Caco-2 (cell line): ENCODE measurements around the gene MLLT10. TPM values are rescaled to one million over a fixed set of nuclear protein-coding genes. Genes with fewer than 3 reads are reported as not detected.

ENCODE experiments used
- BruUV-seq: library from RNA; stranded (reverse); fragments of 400-500 nt; replicated peaks from 2 replicates; lab custom pipeline; 2021; lab: Mats Ljungman, UMichigan
- CTCF ChIA-PET: fragments of 300-600 bp; sonication (Branson Sonifier 250); formaldehyde crosslinking; loops from one replicate; lab custom pipeline; 2022; ENCODE audit warnings: antibody characterized with exemption; lab: Charles Lee
- POLR2A ChIA-PET: fragments of 300-600 bp; sonication (Branson Sonifier 250); formaldehyde crosslinking; loops from one replicate; lab custom pipeline; 2022; ENCODE audit warnings: antibody characterized with exemption; lab: Charles Lee
- DNase-seq, 2 experiments: peaks; one replicate each; pipeline versions ENCODE4 v3.0.0 to v3.0.0-alpha.2; 2020 to 2022
- H3K27me3 ChIP-seq: replicated peaks from 2 replicates; pipeline ENCODE4 v1.6.0; 2011; ENCODE audit warnings: low read length; ENCODE audit not compliant: control insufficient read depth, insufficient read depth
- H3K36me3 ChIP-seq: 2 replicates; pipeline ENCODE4 v1.5.1; 2011; ENCODE audit warnings: low read length; ENCODE audit not compliant: control insufficient read depth, insufficient read depth
- H3K4me1 ChIP-seq: fragments of 250-450 bp; sonication (Bioruptor Pico); 2 replicates; pipeline ENCODE4 v1.5.1; 2020; ENCODE audit warnings: mild to moderate bottlenecking
- H3K4me3 ChIP-seq: 2 replicates; pipeline ENCODE4 v1.5.1; 2011; ENCODE audit warnings: low read depth, mild to moderate bottlenecking, control low read depth, low read length
- H3K9me3 ChIP-seq: fragments of 250-450 bp; sonication (Bioruptor Pico); 2 replicates; pipeline ENCODE4 v1.5.1; 2020; ENCODE audit warnings: mild to moderate bottlenecking, moderate library complexity
- H3K27ac Mint-ChIP-seq: one replicate; pipeline ENCODE4 v1.8.0; 2022; ENCODE audit warnings: mixed read lengths; ENCODE audit not compliant: unreplicated experiment
- H3K27me3 Mint-ChIP-seq: one replicate; pipeline ENCODE4 v1.8.0; 2022; ENCODE audit warnings: mixed read lengths; ENCODE audit not compliant: insufficient read depth, unreplicated experiment
- H3K36me3 Mint-ChIP-seq: one replicate; pipeline ENCODE4 v1.8.0; 2022; ENCODE audit warnings: mild to moderate bottlenecking, mixed read lengths; ENCODE audit not compliant: insufficient read depth, unreplicated experiment
- H3K4me1 Mint-ChIP-seq: one replicate; pipeline ENCODE4 v1.8.0; 2022; ENCODE audit warnings: low read depth, mixed read lengths; ENCODE audit not compliant: unreplicated experiment
- H3K4me3 Mint-ChIP-seq: one replicate; pipeline ENCODE4 v1.8.0; 2022; ENCODE audit warnings: mild to moderate bottlenecking, moderate library complexity, mixed read lengths; ENCODE audit not compliant: unreplicated experiment
- H3K9me3 Mint-ChIP-seq: one replicate; pipeline ENCODE4 v1.8.0; 2022; ENCODE audit warnings: mixed read lengths; ENCODE audit not compliant: unreplicated experiment
- intact Hi-C: fragments of 100-400 bp; cut with micrococcal nuclease; formaldehyde crosslinking; loops from one replicate; pipeline ENCODE4 v1.10.0; 2022; ENCODE audit not compliant: unreplicated experiment
- total RNA-seq: library from RNA; stranded (reverse); gene quantifications from 2 replicates; pipeline ENCODE4 v1.2.3, GENCODE V29; 2022
- TF ChIP-seq, protein P1 (sequence below), 2 experiments: fragments of 200-600 bp in 1 of 2; IDR thresholded peaks; 1 replicate in 1 of 2; 2 replicates in 1 of 2; pipeline versions ENCODE4 v1.5.1 to v1.8.0; 2011 to 2022; ENCODE audit warnings: antibody characterized with exemption in 1 of 2, control low read depth in 1 of 2, inconsistent platforms in 1 of 2, low read depth in 1 of 2, low read length in 1 of 2, mild to moderate bottlenecking in 1 of 2, moderate library complexity in 1 of 2; ENCODE audit not compliant: insufficient read depth in 1 of 2, severe bottlenecking in 1 of 2, unreplicated experiment in 1 of 2

The MLLT10 gene
- total RNA-seq, 1 experiment from 2014 or later, result 84.3 TPM

DNA sequence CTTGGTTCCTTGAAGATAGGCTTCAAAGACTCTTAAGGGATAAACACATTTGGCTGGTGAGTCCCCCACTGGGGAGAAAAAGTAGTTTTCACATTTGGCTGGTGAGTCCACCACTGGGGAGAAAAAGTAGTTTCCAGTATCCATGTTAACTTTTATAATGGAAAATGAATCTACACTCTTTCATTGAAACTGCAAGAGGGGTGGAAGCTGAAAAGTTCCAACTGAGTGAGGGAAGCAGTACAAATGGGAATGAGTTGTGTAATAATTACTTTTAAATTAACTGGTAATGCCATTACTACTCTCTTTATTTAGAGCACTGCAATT is 153.9 kb downstream of the MLLT10 start:
- no TSS peak for BruUV-seq
- no peaks in the 10 kb centered on the region for H3K9me3 Mint-ChIP-seq
- Histone ChIP-seq H3K4me1 (no peaks in the 10 kb centered on the region), H3K36me3 (no peaks in the 10 kb centered on the region; the same call in 1 of the 2 replicates), H3K4me3 (no peak overlapping the region), H3K9me3 (no peaks in the 10 kb centered on the region), H3K27me3 (no peaks in the 10 kb centered on the region)
- H3K4me1 Mint-ChIP-seq, result no peaks in the 10 kb centered on the region
- POLR2A ChIA-PET, result no interaction called here
- intact Hi-C loops, result no loop called here
- no peaks in the 10 kb centered on the region for H3K27me3 Mint-ChIP-seq
- peaks cover 20% of the 10 kb centered on the region for H3K36me3 Mint-ChIP-seq
- no peak overlapping the region for H3K4me3 Mint-ChIP-seq
- TF ChIP-seq, protein P1, sequence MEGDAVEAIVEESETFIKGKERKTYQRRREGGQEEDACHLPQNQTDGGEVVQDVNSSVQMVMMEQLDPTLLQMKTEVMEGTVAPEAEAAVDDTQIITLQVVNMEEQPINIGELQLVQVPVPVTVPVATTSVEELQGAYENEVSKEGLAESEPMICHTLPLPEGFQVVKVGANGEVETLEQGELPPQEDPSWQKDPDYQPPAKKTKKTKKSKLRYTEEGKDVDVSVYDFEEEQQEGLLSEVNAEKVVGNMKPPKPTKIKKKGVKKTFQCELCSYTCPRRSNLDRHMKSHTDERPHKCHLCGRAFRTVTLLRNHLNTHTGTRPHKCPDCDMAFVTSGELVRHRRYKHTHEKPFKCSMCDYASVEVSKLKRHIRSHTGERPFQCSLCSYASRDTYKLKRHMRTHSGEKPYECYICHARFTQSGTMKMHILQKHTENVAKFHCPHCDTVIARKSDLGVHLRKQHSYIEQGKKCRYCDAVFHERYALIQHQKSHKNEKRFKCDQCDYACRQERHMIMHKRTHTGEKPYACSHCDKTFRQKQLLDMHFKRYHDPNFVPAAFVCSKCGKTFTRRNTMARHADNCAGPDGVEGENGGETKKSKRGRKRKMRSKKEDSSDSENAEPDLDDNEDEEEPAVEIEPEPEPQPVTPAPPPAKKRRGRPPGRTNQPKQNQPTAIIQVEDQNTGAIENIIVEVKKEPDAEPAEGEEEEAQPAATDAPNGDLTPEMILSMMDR (IDR thresholded peaks at IDR 0.05; ENCODE audit: insufficient read depth in 1 of 2, low read depth in 1 of 2, low read length in 1 of 2, severe bottlenecking in 1 of 2, unreplicated experiment in 1 of 2), result no peak
- no peak for DNase-seq
- peak overlapping the region; percentile 1 for H3K27ac Mint-ChIP-seq
- CTCF ChIA-PET, result no interaction called here

DNA sequence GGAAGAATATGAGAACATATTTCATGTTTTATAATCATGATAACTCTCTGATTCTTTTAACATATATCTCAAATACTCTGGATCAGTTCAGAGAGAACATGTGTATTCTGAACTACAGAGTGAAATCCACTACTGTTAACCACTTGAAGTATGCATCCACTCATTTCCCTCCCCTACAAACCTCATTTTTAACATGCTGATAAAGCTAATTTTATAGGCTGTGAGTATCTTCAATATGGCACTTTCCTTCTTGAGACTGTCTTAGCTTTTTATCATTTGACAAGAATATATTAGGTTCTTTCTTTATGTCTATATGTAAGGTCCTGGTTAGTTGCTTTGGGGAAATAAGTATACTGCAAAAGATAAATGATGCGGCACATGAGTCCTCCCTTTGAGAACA is 154.8 kb downstream of the MLLT10 start:
- H3K36me3 Mint-ChIP-seq, result peaks cover 14% of the 10 kb centered on the region
- no peaks in the 10 kb centered on the region for H3K4me1 ChIP-seq
- no peaks in the 10 kb centered on the region for H3K9me3 Mint-ChIP-seq
- H3K4me3 Mint-ChIP-seq, result no peak overlapping the region
- CTCF ChIA-PET, result interaction anchor here (0.5 kb wide), 1 partner anchor 395 kb away, joined by 3 read pairs; no protein-coding TSS in a partner anchor
- no peaks in the 10 kb centered on the region; the same call in 1 of the 2 replicates for H3K36me3 ChIP-seq
- H3K27me3 Mint-ChIP-seq, result no peaks in the 10 kb centered on the region
- H3K4me1 Mint-ChIP-seq, result no peaks in the 10 kb centered on the region
- no peak for DNase-seq
- intact Hi-C loops, result no loop called here
- no peaks in the 10 kb centered on the region for H3K9me3 ChIP-seq
- no peaks in the 10 kb centered on the region for H3K27me3 ChIP-seq
- no peak overlapping the region for H3K27ac Mint-ChIP-seq
- POLR2A ChIA-PET, result interaction anchor here (0.5 kb wide), 1 partner anchor 57 kb away, joined by 7 read pairs; no protein-coding TSS in a partner anchor
- TF ChIP-seq, protein P1 (IDR thresholded peaks at IDR 0.05; ENCODE audit: insufficient read depth in 1 of 2, low read depth in 1 of 2, low read length in 1 of 2, severe bottlenecking in 1 of 2, unreplicated experiment in 1 of 2), result no peak
- BruUV-seq, result no TSS peak
- no peak overlapping the region for H3K4me3 ChIP-seq

DNA sequence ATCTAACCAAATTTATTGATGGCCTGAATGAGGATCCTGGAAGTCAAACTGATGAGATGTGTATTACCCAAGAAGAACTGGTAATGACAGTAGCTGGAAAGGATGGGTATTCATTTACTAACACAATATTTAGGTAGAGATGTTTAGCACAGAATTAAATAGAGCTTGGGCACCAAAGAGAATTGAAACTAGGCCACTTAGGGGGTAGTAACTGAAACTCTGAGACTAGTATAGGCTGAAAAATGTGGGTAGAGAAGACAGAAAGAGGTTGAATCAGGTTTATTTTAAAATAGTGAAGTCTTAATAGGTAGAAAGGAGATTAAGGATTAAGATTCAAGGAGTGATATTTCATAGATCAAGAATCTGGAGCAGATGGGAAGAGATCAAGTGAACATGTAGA is 155.8 kb downstream of the MLLT10 start:
- TF ChIP-seq, protein P1 (IDR thresholded peaks at IDR 0.05; ENCODE audit: insufficient read depth in 1 of 2, low read depth in 1 of 2, low read length in 1 of 2, severe bottlenecking in 1 of 2, unreplicated experiment in 1 of 2), result no peak
- Mint-ChIP-seq H3K27ac (no peak overlapping the region), H3K27me3 (no peaks in the 10 kb centered on the region), H3K36me3 (peaks cover 18% of the 10 kb centered on the region), H3K4me3 (no peak overlapping the region), H3K4me1 (no peaks in the 10 kb centered on the region), H3K9me3 (no peaks in the 10 kb centered on the region)
- no peak for DNase-seq
- H3K36me3 ChIP-seq, result no peaks in the 10 kb centered on the region; the same call in 1 of the 2 replicates
- ChIA-PET CTCF (no interaction called here), POLR2A (no interaction called here)
- H3K4me1 ChIP-seq, result no peaks in the 10 kb centered on the region
- no peaks in the 10 kb centered on the region for H3K9me3 ChIP-seq
- intact Hi-C loops, result no loop called here
- H3K4me3 ChIP-seq, result no peak overlapping the region
- H3K27me3 ChIP-seq, result no peaks in the 10 kb centered on the region
- BruUV-seq, result no TSS peak
